AG10803 (cell line): ENCODE results near the gene PIBF1.

ENCODE experiments used
- DNase-seq: peaks from one replicate; pipeline ENCODE4 v3.0.0; 2010; ENCODE audit warnings: low read depth
- H3K4me3 ChIP-seq: 2 replicates; pipeline ENCODE4 v1.5.1; 2011; ENCODE audit warnings: mild to moderate bottlenecking, low read length, control low read depth
- CTCF ChIP-seq: conservative IDR thresholded peaks from 2 replicates; pipeline ENCODE4 v1.5.1; 2011; ENCODE audit warnings: mild to moderate bottlenecking, low read length, control low read depth, inconsistent platforms

The PIBF1 gene

DNA sequence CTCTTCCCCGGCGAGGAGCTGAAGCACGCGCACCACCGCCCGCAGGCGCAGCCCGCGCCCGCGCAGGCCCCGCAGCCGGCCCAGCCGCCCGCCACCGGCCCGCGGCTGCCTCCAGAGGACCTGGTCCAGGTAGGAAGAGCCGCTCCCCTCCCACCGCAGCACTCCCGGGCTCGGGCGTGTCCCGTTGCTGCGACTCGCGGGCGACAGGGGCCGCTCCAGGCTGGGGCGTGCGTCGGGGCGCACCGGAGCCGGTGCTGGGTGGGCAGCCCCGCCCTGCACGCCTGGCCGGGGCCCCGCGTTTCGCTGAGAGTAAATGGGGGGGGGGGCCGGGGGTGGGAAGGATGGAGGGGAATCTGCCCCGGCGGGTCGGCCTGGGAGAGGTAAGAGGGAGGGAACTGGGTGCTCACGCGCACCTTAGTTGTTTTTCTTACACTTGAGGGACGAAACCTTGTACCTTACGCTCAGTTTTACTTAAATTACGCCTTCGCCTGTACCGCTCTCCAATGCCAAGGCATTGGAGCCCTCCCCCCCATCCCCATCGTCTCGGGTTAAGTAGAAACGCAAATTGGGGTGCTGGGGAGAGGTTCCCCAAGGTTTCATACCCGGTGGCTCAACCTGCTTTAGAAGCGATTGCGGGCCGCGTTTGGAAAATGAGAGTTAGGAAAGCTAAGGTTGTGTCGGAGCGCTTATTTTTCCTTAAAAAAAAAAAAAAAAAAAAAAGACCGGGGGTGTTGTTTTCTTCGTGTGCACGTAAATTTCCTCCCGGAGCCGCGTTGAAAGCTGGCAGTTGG, 277.7 kb downstream of the PIBF1 start:
- H3K4me3 ChIP-seq, result peak overlapping the region; percentile 80
- no peak for TF ChIP-seq CTCF
- DNase-seq, result peak; percentile 15

DNA sequence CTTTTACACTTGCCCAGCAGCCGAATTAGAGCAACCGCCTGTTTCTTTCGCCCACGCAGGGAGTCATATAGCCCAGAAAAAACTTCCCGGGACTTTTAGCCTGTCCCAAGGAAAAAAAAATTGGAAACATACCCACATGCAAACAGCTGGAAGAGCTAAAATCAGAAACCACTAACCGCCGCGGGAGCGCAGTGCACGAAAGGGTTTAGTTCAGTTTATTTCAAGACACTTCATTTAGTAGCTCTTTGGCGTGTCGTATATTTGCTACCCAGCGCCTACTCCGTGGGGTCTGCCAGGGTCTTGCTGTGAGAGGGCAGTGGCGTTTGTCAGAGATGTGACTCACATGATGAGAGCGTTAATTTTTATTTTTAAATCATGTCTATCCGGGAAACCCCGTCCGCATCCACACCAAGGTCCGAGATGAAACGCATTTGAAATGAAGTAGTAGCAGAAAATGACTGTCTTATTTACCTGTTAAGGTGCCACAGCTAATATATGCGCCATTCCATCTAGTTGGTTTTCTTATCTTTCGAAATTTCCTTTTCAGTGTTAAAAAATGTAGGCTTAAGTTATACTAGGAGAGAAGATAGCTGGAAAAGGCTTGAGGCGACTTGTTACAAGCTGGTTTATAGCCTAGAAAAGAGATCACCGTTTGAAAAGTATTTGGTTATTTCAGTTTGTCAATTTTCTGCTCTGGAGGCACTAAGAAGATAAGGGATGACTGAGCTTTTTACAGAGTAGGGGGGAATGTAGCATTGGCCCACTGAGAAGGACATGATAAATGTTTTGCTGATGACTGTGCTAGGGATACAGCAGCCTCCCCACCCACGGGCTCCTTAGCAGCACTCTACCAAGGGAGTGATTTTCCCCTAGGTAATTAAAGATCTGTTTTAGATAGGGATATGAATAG, 278.6 kb downstream of the PIBF1 start:
- peak; percentile 79 for DNase-seq
- TF ChIP-seq CTCF, result no peak
- H3K4me3 ChIP-seq, result peak overlapping the region; percentile 80

GRCh38 chr13:73061473-73061872, 279.5 kb downstream of the PIBF1 start:
- TF ChIP-seq CTCF, result no peak
- H3K4me3 ChIP-seq, result peak overlapping the region; percentile 80
- peak; percentile 13 for DNase-seq

GRCh38 chr13:73061876-73062275, 279.9 kb downstream of the PIBF1 start:
- DNase-seq, result no peak
- TF ChIP-seq CTCF, result no peak
- no peak overlapping the region for H3K4me3 ChIP-seq

GRCh38 chr13:73062468-73062867, 280.5 kb downstream of the PIBF1 start:
- H3K4me3 ChIP-seq, result no peak overlapping the region
- no peak for TF ChIP-seq CTCF
- DNase-seq, result no peak

DNA sequence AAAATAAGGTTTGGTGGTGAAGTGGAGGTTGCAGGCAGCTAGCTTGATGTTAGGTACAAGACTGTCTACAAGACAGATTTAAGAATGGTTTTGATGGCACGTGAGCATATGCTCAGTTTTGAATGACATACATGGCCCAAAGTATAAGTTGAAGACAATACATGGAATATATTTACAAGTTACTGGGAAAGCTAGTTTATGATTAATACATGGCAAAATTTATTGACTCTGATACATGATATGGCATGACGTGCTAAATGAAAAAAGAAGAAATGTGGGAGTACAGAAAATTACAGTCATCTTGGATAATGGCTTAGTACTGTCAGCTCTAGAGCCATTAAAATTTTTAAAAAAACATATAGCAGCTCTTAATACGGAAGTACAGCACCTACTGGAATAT, 281.2 kb downstream of the PIBF1 start:
- H3K4me3 ChIP-seq, result no peak overlapping the region
- DNase-seq, result no peak
- no peak for TF ChIP-seq CTCF
